Bronchial epithelial cell (primary cell): ENCODE results near the gene CHST6. TPM values are rescaled to one million over a fixed set of nuclear protein-coding genes. Genes with fewer than 3 reads are reported as not detected.
A peak's percentile ranks its signal among the peaks of the same experiment; 100 is the strongest.
"Not testable (repeated sequence)": the region's sequence is repeated elsewhere in the genome, so short reads cannot be mapped to it uniquely, and the experiment has no call there.

ENCODE experiments used
- DNase-seq: peaks from one replicate; pipeline ENCODE4 v3.0.0-alpha.2; 2010; ENCODE audit warnings: low read depth
- FAIRE-seq: peaks from 2 replicates; lab custom pipeline; 2011; peaks lifted over from hg19 to GRCh38; lab: Jason Lieb, UNC
- H3K27me3 ChIP-seq: 2 replicates; pipeline ENCODE4 v1.5.1; 2011; ENCODE audit warnings: low read length; ENCODE audit not compliant: control insufficient read depth, insufficient read depth
- H3K36me3 ChIP-seq: 2 replicates; pipeline ENCODE4 v1.5.1; 2011; ENCODE audit warnings: low read length; ENCODE audit not compliant: control insufficient read depth, insufficient read depth
- H3K4me3 ChIP-seq: 2 replicates; pipeline ENCODE4 v1.5.1; 2011; ENCODE audit warnings: mild to moderate bottlenecking, low read depth, low read length, control low read depth
- CTCF ChIP-seq: IDR thresholded peaks from 2 replicates; pipeline ENCODE4 v1.5.1; 2011; ENCODE audit warnings: mild to moderate bottlenecking, moderate library complexity, low read length, control low read depth, inconsistent platforms; ENCODE audit not compliant: insufficient read depth, severe bottlenecking
- total RNA-seq: library from RNA; depleted of rRNA; stranded (reverse); fragments of >200 nt; gene quantifications from 2 replicates; pipeline ENCODE4 v1.2.1, GENCODE V29; 2014

Gene CHST6
- total RNA-seq, 1 donor from 2014 or later, result 1.3 TPM

- TF ChIP-seq CTCF, result no peak
- DNase-seq (no peak), FAIRE-seq (no peak)
- Histone ChIP-seq H3K36me3 (no peaks in the 10 kb centered on the region), H3K4me3 (no peak overlapping the region), H3K27me3 (no peaks in the 10 kb centered on the region)
These were observed 6.1 kb upstream of the CHST6 start for GRCh38 chr16:75501359-75501758.

GRCh38 chr16:75498605-75499322 lies 3.5 kb upstream of the CHST6 start:
- FAIRE-seq, H3K4me3 ChIP-seq, H3K36me3 ChIP-seq: not testable (repeated sequence)
- H3K27me3 ChIP-seq, result peaks cover 11% of the 10 kb centered on the region
- DNase-seq, result peak; percentile 43

GRCh38 chr16:75497558-75497957 lies 2.3 kb upstream of the CHST6 start:
- no peak for DNase-seq
- TF ChIP-seq CTCF, result no peak
- peaks cover 11% of the 10 kb centered on the region for H3K27me3 ChIP-seq
- H3K4me3 ChIP-seq, result no peak overlapping the region
- FAIRE-seq, result no peak
- no peaks in the 10 kb centered on the region for H3K36me3 ChIP-seq

- no peak for FAIRE-seq
- Histone ChIP-seq H3K4me3 (peak overlapping the region; percentile 14), H3K27me3 (peaks cover 14% of the 10 kb centered on the region), H3K36me3 (no peaks in the 10 kb centered on the region)
- DNase-seq, result no peak
- no peak for TF ChIP-seq CTCF
These were observed 573 bp downstream of the CHST6 start for GRCh38 chr16:75494661-75495075.

GRCh38 chr16:75494184-75494583 lies 1.1 kb downstream of the CHST6 start:
- DNase-seq, result no peak
- Histone ChIP-seq H3K4me3 (no peak overlapping the region), H3K36me3 (no peaks in the 10 kb centered on the region), H3K27me3 (peaks cover 14% of the 10 kb centered on the region)
- no peak for TF ChIP-seq CTCF
- no peak for FAIRE-seq

GRCh38 chr16:75491876-75492275 lies 3.4 kb downstream of the CHST6 start:
- H3K36me3 ChIP-seq, result no peaks in the 10 kb centered on the region
- peaks cover 14% of the 10 kb centered on the region for H3K27me3 ChIP-seq
- no peak overlapping the region for H3K4me3 ChIP-seq
- TF ChIP-seq CTCF, result peak; percentile 26
- DNase-seq, result no peak
- no peak for FAIRE-seq
